WTC11 (cell line): ENCODE measurements around the gene BMP8A. TPM values are rescaled to one million over a fixed set of nuclear protein-coding genes. Genes with fewer than 3 reads are reported as not detected.
"Not testable (repeated sequence)": the region's sequence is repeated elsewhere in the genome, so short reads cannot be mapped to it uniquely, and the experiment has no call there.

ENCODE experiments used
- ATAC-seq: fragments of 200-7000 bp; cut with Tn5 transposase; 2 replicates; pipeline ENCODE4 v1.10.0; 2021; ENCODE audit warnings: mild to moderate bottlenecking, moderate library complexity
- CTCF ChIA-PET: fragments of 300-600 bp; sonication (Branson Sonifier 250); formaldehyde crosslinking; loops from one replicate; lab custom pipeline; 2021; ENCODE audit warnings: antibody characterized with exemption; lab: Charles Lee
- POLR2A ChIA-PET: fragments of 350-600 bp; sonication (Branson Sonifier 250); formaldehyde crosslinking; loops from one replicate; lab custom pipeline; 2021; ENCODE audit warnings: antibody characterized with exemption; lab: Charles Lee
- DNase-seq: peaks from one replicate; pipeline ENCODE4 v3.0.0; 2021; ENCODE audit warnings: low spot score
- H3K27ac Mint-ChIP-seq: 2 replicates; pipeline ENCODE4 v1.8.0; 2021; ENCODE audit warnings: mixed read lengths
- H3K27me3 Mint-ChIP-seq: 2 replicates; pipeline ENCODE4 v1.8.0; 2021; ENCODE audit warnings: low read depth, mild to moderate bottlenecking, moderate library complexity, mixed read lengths
- H3K36me3 Mint-ChIP-seq: 2 replicates; pipeline ENCODE4 v1.8.0; 2021; ENCODE audit warnings: mixed read lengths
- H3K4me1 Mint-ChIP-seq: 2 replicates; pipeline ENCODE4 v1.8.0; 2022; ENCODE audit warnings: mixed read lengths
- H3K4me3 Mint-ChIP-seq: 2 replicates; pipeline ENCODE4 v1.8.0; 2021; ENCODE audit warnings: mild to moderate bottlenecking, moderate library complexity, mixed read lengths
- H3K9me3 Mint-ChIP-seq: 2 replicates; pipeline ENCODE4 v1.8.0; 2021; ENCODE audit warnings: mixed read lengths
- CREB1 ChIP-seq: sonication (generic); formaldehyde crosslinking; IDR thresholded peaks from 2 replicates; pipeline ENCODE4 v1.8.0; 2023; ENCODE audit warnings: mild to moderate bottlenecking, missing genetic modification reagents
- EMX1 ChIP-seq: fragments of 250-450 bp; sonication (Bioruptor Pico); IDR thresholded peaks from 2 replicates; pipeline ENCODE4 v1.8.0; 2021; ENCODE audit warnings: mild to moderate bottlenecking
- ESRRA ChIP-seq: sonication (generic); formaldehyde crosslinking; IDR thresholded peaks from 2 replicates; pipeline ENCODE4 v1.8.1; 2022; ENCODE audit warnings: mild to moderate bottlenecking, missing genetic modification reagents, borderline replicate concordance
- HMGA2 ChIP-seq: fragments of 250-450 bp; sonication (Bioruptor Pico); IDR thresholded peaks from 2 replicates; pipeline ENCODE4 v1.4.0; 2021; ENCODE audit warnings: mild to moderate bottlenecking, moderate library complexity
- MXD4 ChIP-seq: fragments of 250-450 bp; sonication (Bioruptor Pico); IDR thresholded peaks from 2 replicates; pipeline ENCODE4 v1.8.0; 2021; ENCODE audit warnings: mild to moderate bottlenecking, moderate library complexity, borderline replicate concordance
- PRRX2 ChIP-seq: fragments of 250-450 bp; sonication (Bioruptor Pico); IDR thresholded peaks from 2 replicates; pipeline ENCODE4 v1.8.0; 2021; ENCODE audit warnings: mild to moderate bottlenecking
- TEAD4 ChIP-seq: sonication (generic); formaldehyde crosslinking; IDR thresholded peaks from 2 replicates; pipeline ENCODE4 v1.8.0; 2022; ENCODE audit warnings: mild to moderate bottlenecking, missing genetic modification reagents
- ZBTB21 ChIP-seq: sonication (generic); formaldehyde crosslinking; IDR thresholded peaks from 2 replicates; pipeline ENCODE4 v1.8.1; 2023; ENCODE audit warnings: mild to moderate bottlenecking, missing genetic modification reagents, borderline replicate concordance
- total RNA-seq: library from RNA; stranded (reverse); gene quantifications from 3 replicates; pipeline ENCODE4 v1.2.3, GENCODE V29; 2021
- TF ChIP-seq, protein P1 (sequence below): sonication (generic); formaldehyde crosslinking; IDR thresholded peaks from 2 replicates; pipeline ENCODE4 v1.8.0; 2023; ENCODE audit warnings: mild to moderate bottlenecking, missing genetic modification reagents
- TF ChIP-seq, protein P2 (sequence below): fragments of 250-450 bp; sonication (Bioruptor Pico); IDR thresholded peaks from 2 replicates; pipeline ENCODE4 v1.9.0; 2021; ENCODE audit warnings: mild to moderate bottlenecking
- TF ChIP-seq, protein P3 (sequence below): fragments of 250-450 bp; sonication (Bioruptor Pico); IDR thresholded peaks from 2 replicates; pipeline ENCODE4 v2.1.2; 2022; ENCODE audit warnings: mild to moderate bottlenecking, moderate library complexity
- TF ChIP-seq, protein P4 (sequence below): sonication (generic); formaldehyde crosslinking; IDR thresholded peaks from 2 replicates; pipeline ENCODE4 v1.8.0; 2022; ENCODE audit warnings: mild to moderate bottlenecking, missing genetic modification reagents

Gene BMP8A
- total RNA-seq, 1 experiment from 2014 or later, result 0.94 TPM

DNA sequence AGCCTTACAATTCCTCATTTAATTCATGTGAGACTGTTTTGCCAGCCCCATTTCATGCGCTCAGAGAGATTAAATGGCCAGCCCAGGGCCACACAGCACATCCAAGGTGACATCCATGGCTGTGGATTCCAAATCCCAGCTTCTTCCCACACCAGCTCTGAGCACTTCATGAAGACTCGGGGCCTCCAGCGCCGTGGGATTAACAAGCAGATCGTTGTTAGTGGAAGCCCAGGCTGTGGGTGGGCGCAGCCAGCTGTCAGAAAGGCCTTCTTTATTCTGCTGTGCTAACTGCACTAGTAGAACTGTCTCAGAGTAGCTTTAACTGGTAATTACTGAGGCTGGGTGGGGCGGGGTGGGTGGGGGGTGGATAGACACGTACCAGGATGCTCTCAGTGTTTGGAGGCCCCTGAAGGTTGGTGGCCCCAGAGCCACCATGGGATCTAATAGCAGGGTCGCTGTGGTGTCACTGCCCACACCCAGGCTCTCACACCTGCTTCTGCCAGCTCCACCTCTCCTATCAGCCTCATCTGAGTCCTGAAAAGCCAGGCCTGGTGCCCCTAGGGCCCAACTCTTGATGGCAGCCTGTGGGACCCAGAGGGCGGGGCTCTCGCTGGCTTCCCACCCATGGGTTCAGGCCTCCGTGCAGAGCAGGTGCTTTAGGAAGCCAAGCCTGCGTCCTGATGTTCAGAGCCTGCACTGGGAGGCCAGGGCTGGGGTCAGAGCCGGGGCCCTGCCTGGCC lies 3.4 kb downstream of the BMP8A start (continued):
- TF ChIP-seq, protein P1, sequence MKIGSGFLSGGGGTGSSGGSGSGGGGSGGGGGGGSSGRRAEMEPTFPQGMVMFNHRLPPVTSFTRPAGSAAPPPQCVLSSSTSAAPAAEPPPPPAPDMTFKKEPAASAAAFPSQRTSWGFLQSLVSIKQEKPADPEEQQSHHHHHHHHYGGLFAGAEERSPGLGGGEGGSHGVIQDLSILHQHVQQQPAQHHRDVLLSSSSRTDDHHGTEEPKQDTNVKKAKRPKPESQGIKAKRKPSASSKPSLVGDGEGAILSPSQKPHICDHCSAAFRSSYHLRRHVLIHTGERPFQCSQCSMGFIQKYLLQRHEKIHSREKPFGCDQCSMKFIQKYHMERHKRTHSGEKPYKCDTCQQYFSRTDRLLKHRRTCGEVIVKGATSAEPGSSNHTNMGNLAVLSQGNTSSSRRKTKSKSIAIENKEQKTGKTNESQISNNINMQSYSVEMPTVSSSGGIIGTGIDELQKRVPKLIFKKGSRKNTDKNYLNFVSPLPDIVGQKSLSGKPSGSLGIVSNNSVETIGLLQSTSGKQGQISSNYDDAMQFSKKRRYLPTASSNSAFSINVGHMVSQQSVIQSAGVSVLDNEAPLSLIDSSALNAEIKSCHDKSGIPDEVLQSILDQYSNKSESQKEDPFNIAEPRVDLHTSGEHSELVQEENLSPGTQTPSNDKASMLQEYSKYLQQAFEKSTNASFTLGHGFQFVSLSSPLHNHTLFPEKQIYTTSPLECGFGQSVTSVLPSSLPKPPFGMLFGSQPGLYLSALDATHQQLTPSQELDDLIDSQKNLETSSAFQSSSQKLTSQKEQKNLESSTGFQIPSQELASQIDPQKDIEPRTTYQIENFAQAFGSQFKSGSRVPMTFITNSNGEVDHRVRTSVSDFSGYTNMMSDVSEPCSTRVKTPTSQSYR (CRISPR knock-in tag), result no peak
- TF ChIP-seq ESRRA (CRISPR knock-in tag) (no peak), PRRX2 (CRISPR knock-in tag) (no peak), HMGA2 (CRISPR knock-in tag) (no peak)

DNA sequence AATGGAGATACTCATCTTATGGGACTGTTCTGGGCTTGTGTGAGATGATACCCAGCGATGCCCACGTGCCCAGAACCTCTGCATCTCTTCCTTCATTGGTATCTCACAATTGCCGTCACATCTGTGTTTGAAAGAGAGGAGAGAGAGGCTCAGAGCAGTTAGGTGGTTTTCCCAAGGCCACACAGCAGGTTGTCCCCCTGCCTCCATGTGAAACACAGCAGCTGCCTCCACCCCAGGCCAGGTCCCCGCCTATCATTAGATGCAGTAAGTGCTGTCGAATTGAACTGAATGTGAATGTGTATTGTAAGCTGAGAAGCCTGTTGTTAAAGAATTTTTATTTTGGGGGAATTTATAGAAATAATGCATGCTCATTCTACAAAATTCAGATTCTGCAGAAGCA lies 5.1 kb downstream of the BMP8A start:
- Mint-ChIP-seq H3K27me3 (peaks cover 31% of the 10 kb centered on the region), H3K4me1 (peaks cover 17% of the 10 kb centered on the region)
- H3K4me3 Mint-ChIP-seq, H3K27ac Mint-ChIP-seq, POLR2A ChIA-PET, ATAC-seq, DNase-seq, H3K9me3 Mint-ChIP-seq, H3K36me3 Mint-ChIP-seq: not testable (repeated sequence)
- CTCF ChIA-PET, result interaction anchor here (1.1 kb wide), 1 partner anchor 42 kb away, joined by 3 read pairs; no protein-coding TSS in a partner anchor

DNA sequence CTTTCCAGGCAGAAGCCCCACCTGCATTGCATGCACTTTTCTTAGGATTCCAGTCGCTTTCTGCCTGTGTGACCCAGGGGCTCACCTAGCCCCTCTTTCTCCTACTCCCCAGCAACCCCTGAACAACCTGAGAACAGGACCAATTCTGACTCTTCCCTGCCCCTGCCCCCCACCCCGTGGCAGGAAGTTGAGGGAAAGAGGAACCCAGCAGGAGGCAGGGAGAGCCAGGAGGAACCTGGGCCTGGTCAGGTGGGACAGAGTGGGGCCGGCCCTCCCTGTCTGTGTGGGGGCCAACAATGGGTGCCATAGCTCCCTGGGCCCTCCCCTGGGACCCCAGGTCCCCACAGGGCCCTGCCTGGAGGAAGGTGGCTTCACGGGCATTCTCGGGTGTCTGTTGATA lies 6.1 kb downstream of the BMP8A start:
- peaks cover 25% of the 10 kb centered on the region for H3K27me3 Mint-ChIP-seq

DNA sequence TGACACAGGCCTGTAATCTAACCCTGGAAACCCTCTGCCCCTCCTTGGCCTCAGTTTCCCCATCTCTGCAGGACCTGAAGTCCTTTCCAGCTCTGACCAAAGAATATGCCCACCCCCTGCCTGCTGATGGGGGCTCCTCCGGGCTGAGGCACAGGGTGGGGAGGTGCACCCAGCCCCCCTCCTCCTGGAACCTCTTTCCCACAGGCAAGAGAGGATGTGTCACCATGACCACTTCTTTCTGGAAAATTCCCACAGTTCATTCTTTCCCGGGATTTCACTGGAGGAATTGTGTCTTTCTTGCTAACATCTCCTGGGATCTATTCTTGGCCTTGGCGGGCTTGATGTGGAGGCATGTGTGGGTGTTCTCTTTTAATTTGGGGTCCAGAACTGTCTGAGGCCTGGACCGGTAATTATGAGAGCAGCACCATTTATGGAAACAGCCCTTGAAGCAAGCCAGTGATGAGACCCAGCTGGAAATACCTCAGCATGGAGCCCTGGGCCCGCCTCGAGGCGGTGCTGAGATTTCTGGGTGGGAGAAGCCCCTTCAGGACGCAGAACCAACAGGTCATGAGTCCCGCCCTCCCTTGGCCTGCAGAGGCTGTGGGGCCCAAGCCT lies 6.8 kb downstream of the BMP8A start:
- H3K4me3 Mint-ChIP-seq, ATAC-seq, H3K9me3 Mint-ChIP-seq, CTCF ChIA-PET, POLR2A ChIA-PET, H3K36me3 Mint-ChIP-seq, H3K27ac Mint-ChIP-seq, DNase-seq: not testable (repeated sequence)
- H3K27me3 Mint-ChIP-seq, result peaks cover 19% of the 10 kb centered on the region
- peaks cover 17% of the 10 kb centered on the region for H3K4me1 Mint-ChIP-seq

More for the DNA sequence above, 6.1 kb downstream of the BMP8A start:
- Mint-ChIP-seq H3K36me3 (no peaks in the 10 kb centered on the region), H3K4me1 (peaks cover 17% of the 10 kb centered on the region), H3K27ac (no peak overlapping the region), H3K4me3 (no peak overlapping the region), H3K9me3 (peaks cover 4% of the 10 kb centered on the region)
- POLR2A ChIA-PET, result no interaction called here
- DNase-seq, result no peak
- no peak for TF ChIP-seq TEAD4 (CRISPR knock-in tag)
- TF ChIP-seq, protein P2, sequence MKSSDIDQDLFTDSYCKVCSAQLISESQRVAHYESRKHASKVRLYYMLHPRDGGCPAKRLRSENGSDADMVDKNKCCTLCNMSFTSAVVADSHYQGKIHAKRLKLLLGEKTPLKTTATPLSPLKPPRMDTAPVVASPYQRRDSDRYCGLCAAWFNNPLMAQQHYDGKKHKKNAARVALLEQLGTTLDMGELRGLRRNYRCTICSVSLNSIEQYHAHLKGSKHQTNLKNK (CRISPR knock-in tag), result no peak
- ATAC-seq, result no peak
- CTCF ChIA-PET, result interaction anchor here (1.1 kb wide), 1 partner anchor 41 kb away, joined by 3 read pairs; no protein-coding TSS in a partner anchor

DNA sequence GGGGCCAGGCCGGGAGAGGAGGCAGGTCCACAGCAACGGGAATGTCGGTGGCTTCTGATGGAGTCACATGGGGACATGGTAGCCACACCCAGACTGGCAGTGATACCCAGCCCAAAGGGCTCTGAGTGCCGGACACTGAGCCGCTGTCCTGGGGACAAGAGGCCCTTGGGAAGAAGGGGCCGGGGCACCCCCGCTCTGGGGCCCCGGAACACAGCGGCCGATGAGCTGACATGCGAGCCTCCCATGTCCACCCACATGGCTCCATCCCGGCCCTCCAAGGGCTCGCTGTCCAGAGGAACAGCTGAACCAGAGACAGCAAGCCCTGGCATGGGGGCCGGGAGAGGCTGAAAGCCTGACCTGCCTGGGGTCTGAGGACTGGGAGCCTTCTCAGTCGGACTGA lies 7.4 kb downstream of the BMP8A start:
- POLR2A ChIA-PET, result not testable (repeated sequence)

DNA sequence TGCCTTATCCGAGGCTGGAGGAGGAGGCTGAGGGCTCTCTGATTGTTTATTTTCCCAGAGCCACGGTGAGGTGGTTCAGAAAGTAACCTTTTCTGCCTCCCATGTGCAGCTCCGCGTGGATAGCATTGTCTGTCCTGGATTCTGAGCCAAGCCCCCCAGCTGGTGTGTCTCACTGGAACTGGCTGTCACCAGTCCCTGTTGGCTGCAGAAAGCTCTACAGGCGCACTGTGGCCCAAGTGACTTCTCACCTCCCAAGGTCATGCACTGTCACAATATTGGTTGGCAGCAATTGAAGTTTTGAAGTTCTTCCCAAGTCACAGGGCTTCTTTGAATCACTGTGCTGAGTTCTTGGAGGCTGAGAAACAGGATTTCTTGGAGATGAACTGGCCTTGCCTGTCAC lies 8.2 kb downstream of the BMP8A start:
- peaks cover 4% of the 10 kb centered on the region for H3K9me3 Mint-ChIP-seq
- ATAC-seq (no peak), DNase-seq (no peak)
- TF ChIP-seq ZBTB21 (CRISPR knock-in tag), result no peak
- no peak for TF ChIP-seq EMX1
- TF ChIP-seq MXD4 (CRISPR knock-in tag), result no peak
- TF ChIP-seq, protein P3, sequence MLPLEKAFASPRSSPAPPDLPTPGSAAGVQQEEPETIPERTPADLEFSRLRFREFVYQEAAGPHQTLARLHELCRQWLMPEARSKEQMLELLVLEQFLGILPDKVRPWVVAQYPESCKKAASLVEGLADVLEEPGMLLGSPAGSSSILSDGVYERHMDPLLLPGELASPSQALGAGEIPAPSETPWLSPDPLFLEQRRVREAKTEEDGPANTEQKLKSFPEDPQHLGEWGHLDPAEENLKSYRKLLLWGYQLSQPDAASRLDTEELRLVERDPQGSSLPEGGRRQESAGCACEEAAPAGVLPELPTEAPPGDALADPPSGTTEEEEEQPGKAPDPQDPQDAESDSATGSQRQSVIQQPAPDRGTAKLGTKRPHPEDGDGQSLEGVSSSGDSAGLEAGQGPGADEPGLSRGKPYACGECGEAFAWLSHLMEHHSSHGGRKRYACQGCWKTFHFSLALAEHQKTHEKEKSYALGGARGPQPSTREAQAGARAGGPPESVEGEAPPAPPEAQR (CRISPR knock-in tag), result no peak
- TF ChIP-seq, protein P4, sequence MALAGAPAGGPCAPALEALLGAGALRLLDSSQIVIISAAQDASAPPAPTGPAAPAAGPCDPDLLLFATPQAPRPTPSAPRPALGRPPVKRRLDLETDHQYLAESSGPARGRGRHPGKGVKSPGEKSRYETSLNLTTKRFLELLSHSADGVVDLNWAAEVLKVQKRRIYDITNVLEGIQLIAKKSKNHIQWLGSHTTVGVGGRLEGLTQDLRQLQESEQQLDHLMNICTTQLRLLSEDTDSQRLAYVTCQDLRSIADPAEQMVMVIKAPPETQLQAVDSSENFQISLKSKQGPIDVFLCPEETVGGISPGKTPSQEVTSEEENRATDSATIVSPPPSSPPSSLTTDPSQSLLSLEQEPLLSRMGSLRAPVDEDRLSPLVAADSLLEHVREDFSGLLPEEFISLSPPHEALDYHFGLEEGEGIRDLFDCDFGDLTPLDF, result no peak
- no peak for TF ChIP-seq CREB1
- no peak overlapping the region for H3K27ac Mint-ChIP-seq
- H3K27me3 Mint-ChIP-seq, result peaks cover 4% of the 10 kb centered on the region
- H3K36me3 Mint-ChIP-seq, result no peaks in the 10 kb centered on the region
- H3K4me3 Mint-ChIP-seq, result no peak overlapping the region
- peaks cover 17% of the 10 kb centered on the region for H3K4me1 Mint-ChIP-seq
- ChIA-PET CTCF (interaction anchor here (1.3 kb wide), 1 partner anchor 39 kb away, joined by 3 read pairs; no protein-coding TSS in a partner anchor), POLR2A (no interaction called here)

More for the DNA sequence above, 7.4 kb downstream of the BMP8A start:
- not testable (repeated sequence) for H3K36me3 Mint-ChIP-seq, DNase-seq, H3K27ac Mint-ChIP-seq, H3K9me3 Mint-ChIP-seq, H3K4me3 Mint-ChIP-seq, ATAC-seq
- CTCF ChIA-PET, result interaction anchor here (1.3 kb wide), 1 partner anchor 40 kb away, joined by 3 read pairs; no protein-coding TSS in a partner anchor
- peaks cover 13% of the 10 kb centered on the region for H3K27me3 Mint-ChIP-seq
- H3K4me1 Mint-ChIP-seq, result peaks cover 17% of the 10 kb centered on the region
